ENCODE results near the gene ERCC6. TPM values are rescaled to one million over a fixed set of nuclear protein-coding genes. Genes with fewer than 3 reads are reported as not detected.

ERCC6 gene
- 10 to 100 TPM; 11.6 to 21.0 (median 17.5) TPM for total RNA-seq

- peaks cover 0 to 31% (median 12%) of the 10 kb centered on the region in 4 donors for H3K4me1 ChIP-seq
- peak within 1 kb of the TSS; percentile 65 to 90 (median 87) for H3K4me3 ChIP-seq
- H3K9me3 ChIP-seq, result no peaks in the 10 kb centered on the region
- WGBS, 2 donors, result 2 to 5% methylated on average over 21 to 46 of the region's 75 CpGs
- no peaks in the 10 kb centered on the region for H3K27me3 ChIP-seq
- peak; percentile 94 to 96 for DNase-seq (ENCODE audit: low spot score in 2 of 2)
- H3K27ac ChIP-seq, result peak within 1 kb of the TSS; percentile 65 to 92 (median 88)
- peaks cover 0 to 6% (median 0%) of the 10 kb centered on the region in 3 donors for H3K36me3 ChIP-seq
- TF ChIP-seq CTCF (IDR thresholded peaks at IDR 0.05) (peak in 2 of 5 experiments; percentile 22 to 46), POLR2A (IDR thresholded peaks at IDR 0.05) (peak; percentile 26 to 82), EP300 (IDR thresholded peaks at IDR 0.05) (peak; percentile 54 to 90)
These were observed at the start of gene ERCC6 for GRCh38 chr10:49538381-49539319. Gene ERCC6, minus strand, starts transcription at chr10:49539121.

GRCh38 chr10:49587981-49588380 is 49.1 kb upstream of the ERCC6 start:
- WGBS, 2 donors, result 74 to 76% methylated on average over 4 of the region's 4 CpGs
- no peak overlapping the region for H3K27ac ChIP-seq
- H3K27me3 ChIP-seq, result no peaks in the 10 kb centered on the region
- no peaks in the 10 kb centered on the region for H3K36me3 ChIP-seq
- no peak overlapping the region for H3K4me3 ChIP-seq
- H3K4me1 ChIP-seq, result no peaks in the 10 kb centered on the region
- TF ChIP-seq CTCF (IDR thresholded peaks at IDR 0.05), result no peak
- no peak for TF ChIP-seq EP300 (IDR thresholded peaks at IDR 0.05)
- no peak for TF ChIP-seq POLR2A (IDR thresholded peaks at IDR 0.05)
- H3K9me3 ChIP-seq, result no peaks in the 10 kb centered on the region
- no peak for DNase-seq (ENCODE audit: low spot score in 2 of 2)

GRCh38 chr10:49585387-49585786 is 46.5 kb upstream of the ERCC6 start:
- DNase-seq (ENCODE audit: low spot score in 2 of 2), result no peak
- Histone ChIP-seq H3K4me3 (no peak overlapping the region), H3K4me1 (no peaks in the 10 kb centered on the region), H3K27me3 (no peaks in the 10 kb centered on the region), H3K36me3 (no peaks in the 10 kb centered on the region), H3K9me3 (no peaks in the 10 kb centered on the region), H3K27ac (no peak overlapping the region)
- TF ChIP-seq POLR2A (IDR thresholded peaks at IDR 0.05), result no peak
- no peak for TF ChIP-seq EP300 (IDR thresholded peaks at IDR 0.05)
- TF ChIP-seq CTCF (IDR thresholded peaks at IDR 0.05), result no peak

- Histone ChIP-seq H3K4me3 (no peak overlapping the region), H3K4me1 (peaks cover 0 to 3% (median 0%) of the 10 kb centered on the region in 4 donors), H3K36me3 (no peaks in the 10 kb centered on the region), H3K27ac (no peak overlapping the region), H3K9me3 (no peaks in the 10 kb centered on the region), H3K27me3 (no peaks in the 10 kb centered on the region)
- WGBS, 2 donors, result 31% methylated on average over 2 of the region's 2 CpGs
- no peak for DNase-seq (ENCODE audit: low spot score in 2 of 2)
- TF ChIP-seq CTCF (IDR thresholded peaks at IDR 0.05) (no peak), POLR2A (IDR thresholded peaks at IDR 0.05) (no peak), EP300 (IDR thresholded peaks at IDR 0.05) (no peak)
These were observed 40.7 kb upstream of the ERCC6 start for GRCh38 chr10:49579621-49580020.

- no peak for DNase-seq (ENCODE audit: low spot score in 2 of 2)
These were observed 39.5 kb upstream of the ERCC6 start for GRCh38 chr10:49578392-49578791.

More at GRCh38 chr10:49578392-49578791, 39.5 kb upstream of the ERCC6 start:
- H3K27me3 ChIP-seq, result no peaks in the 10 kb centered on the region
- no peak for TF ChIP-seq EP300 (IDR thresholded peaks at IDR 0.05)
- no peaks in the 10 kb centered on the region for H3K36me3 ChIP-seq
- WGBS, 2 donors, result 93 to 96% methylated on average over 3 of the region's 3 CpGs
- no peak overlapping the region for H3K4me3 ChIP-seq
- peaks cover 0 to 3% (median 0%) of the 10 kb centered on the region in 4 donors for H3K4me1 ChIP-seq
- H3K9me3 ChIP-seq, result no peaks in the 10 kb centered on the region
- no peak overlapping the region for H3K27ac ChIP-seq

Data from tibial nerve (tissue), 4 donors.